Measurements from ENCODE around the gene NR4A1. TPM values are rescaled to one million over a fixed set of nuclear protein-coding genes. Genes with fewer than 3 reads are reported as not detected.
A peak's percentile ranks its signal among the peaks of the same experiment; 100 is the strongest.

NR4A1 gene
- total RNA-seq, 1 donor from 2014 or later: 4.3 TPM

GRCh38 chr12:52082026-52082668, 30.9 kb downstream of the NR4A1 start:
- DNase-seq (ENCODE audit: low read depth): no peak
- TF ChIP-seq CTCF (conservative IDR thresholded peaks at IDR 0.05; ENCODE audit: low read depth, low read length): no peak
- H3K4me3 ChIP-seq (ENCODE audit: low read depth, low read length): no peak overlapping the region

- TF ChIP-seq CTCF (conservative IDR thresholded peaks at IDR 0.05; ENCODE audit: low read depth, low read length): no peak
- no peak for DNase-seq (ENCODE audit: low read depth)
- no peak overlapping the region for H3K4me3 ChIP-seq (ENCODE audit: low read depth, low read length)
Measured at GRCh38 chr12:52082669-52082987, 31.4 kb downstream of the NR4A1 start.

GRCh38 chr12:52082988-52083637, 31.9 kb downstream of the NR4A1 start:
- TF ChIP-seq CTCF (conservative IDR thresholded peaks at IDR 0.05; ENCODE audit: low read depth, low read length): peak; percentile 98
- no peak for DNase-seq (ENCODE audit: low read depth)
- no peak overlapping the region for H3K4me3 ChIP-seq (ENCODE audit: low read depth, low read length)

- DNase-seq (ENCODE audit: low read depth): no peak
- no peak for TF ChIP-seq CTCF (conservative IDR thresholded peaks at IDR 0.05; ENCODE audit: low read depth, low read length)
- H3K4me3 ChIP-seq (ENCODE audit: low read depth, low read length): no peak overlapping the region
Measured at GRCh38 chr12:52083638-52083996, 32.4 kb downstream of the NR4A1 start.

GRCh38 chr12:52084491-52085231, 33.4 kb downstream of the NR4A1 start:
- TF ChIP-seq CTCF (conservative IDR thresholded peaks at IDR 0.05; ENCODE audit: low read depth, low read length): no peak
- H3K4me3 ChIP-seq (ENCODE audit: low read depth, low read length): no peak overlapping the region
- DNase-seq (ENCODE audit: low read depth): no peak

GRCh38 chr12:52085682-52086180, 34.5 kb downstream of the NR4A1 start:
- TF ChIP-seq CTCF (conservative IDR thresholded peaks at IDR 0.05; ENCODE audit: low read depth, low read length): no peak
- DNase-seq (ENCODE audit: low read depth): no peak
- H3K4me3 ChIP-seq (ENCODE audit: low read depth, low read length): no peak overlapping the region

Measured in epithelial cell of proximal tubule (primary cell).